SJSA1 (cell line): ENCODE data around the gene MYL5. TPM values are rescaled to one million over a fixed set of nuclear protein-coding genes. Genes with fewer than 3 reads are reported as not detected.

Source experiments
- DNase-seq, 2 experiments: peaks; one replicate each; pipeline ENCODE4 v3.0.0-alpha.2; 2015 to 2020; ENCODE audit warnings: low spot score in 2 of 2, low read depth in 1 of 2
- H3K27ac ChIP-seq: fragments of 250-450 bp; sonication (Bioruptor Pico); 2 replicates; pipeline ENCODE4 v1.5.1; 2020; ENCODE audit warnings: mild to moderate bottlenecking, moderate library complexity
- H3K27me3 ChIP-seq: fragments of 250-450 bp; sonication (Bioruptor Pico); replicated peaks from 2 replicates; pipeline ENCODE4 v1.5.1; 2020; ENCODE audit warnings: mild to moderate bottlenecking, moderate library complexity
- H3K36me3 ChIP-seq: fragments of 250-450 bp; sonication (Bioruptor Pico); 2 replicates; pipeline ENCODE4 v1.5.1; 2020; ENCODE audit warnings: mild to moderate bottlenecking
- H3K4me1 ChIP-seq: fragments of 250-450 bp; sonication (Bioruptor Pico); replicated peaks from 2 replicates; pipeline ENCODE4 v1.6.1; 2021; ENCODE audit warnings: mild to moderate bottlenecking
- H3K4me3 ChIP-seq: fragments of 250-450 bp; sonication (Bioruptor Pico); 2 replicates; pipeline ENCODE4 v1.5.1; 2020; ENCODE audit warnings: mild to moderate bottlenecking
- H3K9me3 ChIP-seq: fragments of 250-450 bp; sonication (Bioruptor Pico); replicated peaks from 2 replicates; pipeline ENCODE4 v1.5.1; 2020; ENCODE audit warnings: mild to moderate bottlenecking
- total RNA-seq: library from RNA; depleted of rRNA; stranded (reverse); fragments of >200 nt; shearing (Covaris generic); gene quantifications from 2 replicates; pipeline ENCODE4 v1.2.3, GENCODE V29; 2014

Gene MYL5
- total RNA-seq, 1 experiment from 2014 or later: 1.2 TPM

GRCh38 chr4:657834-658667 lies 16.3 kb upstream of the MYL5 start:
- H3K4me1 ChIP-seq: no peaks in the 10 kb centered on the region
- no peaks in the 10 kb centered on the region for H3K27me3 ChIP-seq
- H3K36me3 ChIP-seq: no peaks in the 10 kb centered on the region
- H3K4me3 ChIP-seq: no peak overlapping the region
- no peak overlapping the region for H3K27ac ChIP-seq
- H3K9me3 ChIP-seq: no peaks in the 10 kb centered on the region
- DNase-seq: no peak

GRCh38 chr4:658681-659667 lies 15.4 kb upstream of the MYL5 start:
- H3K4me3 ChIP-seq: no peak overlapping the region
- no peaks in the 10 kb centered on the region for H3K9me3 ChIP-seq
- H3K4me1 ChIP-seq: no peaks in the 10 kb centered on the region

GRCh38 chr4:659851-660250 lies 14.5 kb upstream of the MYL5 start:
- Histone ChIP-seq H3K4me1 (no peaks in the 10 kb centered on the region), H3K9me3 (no peaks in the 10 kb centered on the region), H3K4me3 (no peak overlapping the region), H3K27me3 (no peaks in the 10 kb centered on the region), H3K27ac (no peak overlapping the region), H3K36me3 (no peaks in the 10 kb centered on the region)
- no peak for DNase-seq

More at GRCh38 chr4:658681-659667, 15.4 kb upstream of the MYL5 start:
- no peak for DNase-seq
- Histone ChIP-seq H3K27ac (no peak overlapping the region), H3K27me3 (no peaks in the 10 kb centered on the region), H3K36me3 (no peaks in the 10 kb centered on the region)

GRCh38 chr4:660401-660800 lies 13.9 kb upstream of the MYL5 start:
- Histone ChIP-seq H3K36me3 (no peaks in the 10 kb centered on the region), H3K4me3 (no peak overlapping the region), H3K27ac (no peak overlapping the region), H3K27me3 (no peaks in the 10 kb centered on the region), H3K4me1 (no peaks in the 10 kb centered on the region), H3K9me3 (no peaks in the 10 kb centered on the region)
- no peak for DNase-seq

- Histone ChIP-seq H3K27ac (no peak overlapping the region), H3K9me3 (no peaks in the 10 kb centered on the region), H3K4me3 (no peak overlapping the region)
These were observed 13.1 kb upstream of the MYL5 start for GRCh38 chr4:661231-661630.

GRCh38 chr4:661881-662761 lies 12.2 kb upstream of the MYL5 start:
- H3K4me1 ChIP-seq: no peaks in the 10 kb centered on the region
- H3K4me3 ChIP-seq: no peak overlapping the region
- H3K9me3 ChIP-seq: no peaks in the 10 kb centered on the region
- no peak overlapping the region for H3K27ac ChIP-seq
- DNase-seq: no peak
- no peaks in the 10 kb centered on the region for H3K27me3 ChIP-seq
- no peaks in the 10 kb centered on the region for H3K36me3 ChIP-seq

More at GRCh38 chr4:661231-661630, 13.1 kb upstream of the MYL5 start:
- Histone ChIP-seq H3K36me3 (no peaks in the 10 kb centered on the region), H3K4me1 (no peaks in the 10 kb centered on the region), H3K27me3 (no peaks in the 10 kb centered on the region)
- no peak for DNase-seq

GRCh38 chr4:663046-663437 lies 11.3 kb upstream of the MYL5 start:
- Histone ChIP-seq H3K27ac (no peak overlapping the region), H3K36me3 (no peaks in the 10 kb centered on the region), H3K4me1 (no peaks in the 10 kb centered on the region), H3K4me3 (no peak overlapping the region), H3K27me3 (no peaks in the 10 kb centered on the region), H3K9me3 (no peaks in the 10 kb centered on the region)
- no peak for DNase-seq

GRCh38 chr4:663438-664428 lies 10.6 kb upstream of the MYL5 start:
- Histone ChIP-seq H3K4me1 (no peaks in the 10 kb centered on the region), H3K4me3 (no peak overlapping the region), H3K36me3 (no peaks in the 10 kb centered on the region), H3K9me3 (no peaks in the 10 kb centered on the region), H3K27ac (no peak overlapping the region), H3K27me3 (no peaks in the 10 kb centered on the region)
- DNase-seq: no peak

GRCh38 chr4:664713-665231 lies 9.6 kb upstream of the MYL5 start:
- Histone ChIP-seq H3K4me3 (no peak overlapping the region), H3K27me3 (no peaks in the 10 kb centered on the region), H3K27ac (no peak overlapping the region), H3K9me3 (no peaks in the 10 kb centered on the region), H3K4me1 (no peaks in the 10 kb centered on the region), H3K36me3 (no peaks in the 10 kb centered on the region)
- no peak for DNase-seq

GRCh38 chr4:665381-665750 lies 9.0 kb upstream of the MYL5 start:
- H3K4me3 ChIP-seq: no peak overlapping the region
- no peak overlapping the region for H3K27ac ChIP-seq
- no peaks in the 10 kb centered on the region for H3K9me3 ChIP-seq
- no peaks in the 10 kb centered on the region for H3K4me1 ChIP-seq
- H3K27me3 ChIP-seq: no peaks in the 10 kb centered on the region
- no peaks in the 10 kb centered on the region for H3K36me3 ChIP-seq
- no peak for DNase-seq

- H3K9me3 ChIP-seq: no peaks in the 10 kb centered on the region
These were observed 8.4 kb upstream of the MYL5 start for GRCh38 chr4:665751-666435.

GRCh38 chr4:666436-666810 lies 7.9 kb upstream of the MYL5 start:
- Histone ChIP-seq H3K27me3 (no peaks in the 10 kb centered on the region), H3K36me3 (0 out of 2 replicates have a peak, but pooled peaks cover 4% of the 10 kb centered on the region)
- no peak for DNase-seq

More at GRCh38 chr4:665751-666435, 8.4 kb upstream of the MYL5 start:
- no peaks in the 10 kb centered on the region for H3K27me3 ChIP-seq
- no peak for DNase-seq
- H3K27ac ChIP-seq: no peak overlapping the region
- 0 out of 2 replicates have a peak, but pooled peaks cover 1% of the 10 kb centered on the region for H3K36me3 ChIP-seq
- no peaks in the 10 kb centered on the region for H3K4me1 ChIP-seq
- H3K4me3 ChIP-seq: no peak overlapping the region

More at GRCh38 chr4:666436-666810, 7.9 kb upstream of the MYL5 start:
- no peaks in the 10 kb centered on the region for H3K4me1 ChIP-seq
- H3K27ac ChIP-seq: no peak overlapping the region
- no peak overlapping the region for H3K4me3 ChIP-seq
- H3K9me3 ChIP-seq: no peaks in the 10 kb centered on the region
